HepG2 (cell line): ENCODE measurements around the gene GYG1.

Experiments used
- ARNT ChIP-seq: fragments of 450-650 bp; IDR thresholded peaks from 2 replicates; pipeline ENCODE4 v1.6.1; 2017
- KLF16 ChIP-seq, 2 experiments: sonication (generic) in 1 of 2; formaldehyde crosslinking in 1 of 2; IDR thresholded peaks; 2 replicates each; pipeline versions ENCODE4 v1.6.1 to v1.8.0; 2016 to 2023; ENCODE audit warnings: missing genetic modification reagents in 2 of 2, missing compliant biosample characterization in 1 of 2
- SETDB1 ChIP-seq: sonication (generic); formaldehyde crosslinking; IDR thresholded peaks from 2 replicates; pipeline ENCODE4 v1.5.1; 2020; ENCODE audit warnings: missing genetic modification reagents, mild to moderate bottlenecking, borderline replicate concordance
- YY1 ChIP-seq: IDR thresholded peaks from 2 replicates; pipeline ENCODE4 v1.6.1; 2011; ENCODE audit warnings: low read length, low read depth, moderate library complexity, mild to moderate bottlenecking; ENCODE audit not compliant: insufficient read depth, insufficient replicate concordance
- ZFP37 ChIP-seq: sonication (generic); formaldehyde crosslinking; IDR thresholded peaks from 2 replicates; pipeline ENCODE4 v1.4.0; 2020; ENCODE audit warnings: missing genetic modification reagents, borderline replicate concordance
- ZNF550 ChIP-seq: sonication (generic); formaldehyde crosslinking; IDR thresholded peaks from 2 replicates; pipeline ENCODE4 v1.4.0; 2020; ENCODE audit warnings: mild to moderate bottlenecking, missing genetic modification reagents, borderline replicate concordance

- TF ChIP-seq ZNF550 (CRISPR knock-in tag) = no peak
- no peak for TF ChIP-seq SETDB1 (CRISPR knock-in tag)
- TF ChIP-seq ZFP37 (CRISPR knock-in tag) = no peak
- TF ChIP-seq KLF16 (CRISPR knock-in tag; IDR thresholded peaks at IDR 0.05) = no peak
- no peak for TF ChIP-seq ARNT
- TF ChIP-seq YY1 = no peak
Measured at GRCh38 chr3:149016669-149017541, 25.6 kb downstream of the GYG1 start.
